Activated CD8-positive, alpha-beta memory T cell treated with anti-CD3 and anti-CD28 coated beads for 1 hour (primary cell): Measurements from ENCODE around the gene NLRC5.

Source experiments
- DNase-seq, 2 donors: peaks; one replicate each; pipeline ENCODE4 v3.0.0-alpha.2; 2020; ENCODE audit warnings: low read depth in 1 of 2; ENCODE audit errors: extremely low read depth in 1 of 2

NLRC5 gene

DNA sequence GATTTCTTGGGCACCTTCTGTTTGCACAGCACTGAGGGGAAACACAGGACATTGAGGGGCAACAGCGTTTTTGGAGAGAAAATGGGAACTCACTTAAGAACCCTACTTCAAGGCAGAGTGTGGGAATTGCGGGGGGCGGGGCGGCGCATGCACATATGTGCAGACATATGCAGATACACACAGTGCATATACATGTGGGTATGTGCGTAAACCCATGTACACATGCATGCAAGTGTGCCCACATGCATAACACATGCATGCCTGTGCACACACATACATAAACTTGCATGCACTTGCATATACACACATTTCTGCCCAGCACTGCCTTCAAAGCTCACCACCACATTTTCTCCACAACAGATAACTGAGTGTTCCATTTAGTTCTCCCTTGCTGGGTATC lies 32.4 kb downstream of the NLRC5 start:
- no peak for DNase-seq

DNA sequence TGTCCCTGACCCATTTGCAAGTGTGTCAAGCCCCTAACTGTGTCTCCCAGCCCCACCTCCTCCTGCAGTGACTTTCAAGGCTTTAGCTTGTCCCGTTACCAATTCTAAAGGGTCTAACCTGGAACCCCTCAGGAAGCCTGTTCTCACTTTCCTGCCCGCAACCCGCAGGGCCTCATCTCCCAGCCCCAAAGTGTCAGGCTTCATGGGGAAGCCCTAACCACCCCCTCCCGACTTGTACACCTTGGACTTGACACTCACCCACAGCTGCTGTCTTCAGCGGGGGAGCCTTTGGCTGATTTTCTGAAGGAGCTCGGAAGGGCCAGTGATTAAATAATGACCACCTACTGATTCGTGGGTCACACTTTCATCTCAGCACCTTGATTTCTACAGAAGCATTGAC lies 33.1 kb downstream of the NLRC5 start:
- no peak for DNase-seq

GRCh38 chr16:57023541-57024249 lies 34.3 kb downstream of the NLRC5 start:
- peak; percentile 58 to 68 for DNase-seq

DNA sequence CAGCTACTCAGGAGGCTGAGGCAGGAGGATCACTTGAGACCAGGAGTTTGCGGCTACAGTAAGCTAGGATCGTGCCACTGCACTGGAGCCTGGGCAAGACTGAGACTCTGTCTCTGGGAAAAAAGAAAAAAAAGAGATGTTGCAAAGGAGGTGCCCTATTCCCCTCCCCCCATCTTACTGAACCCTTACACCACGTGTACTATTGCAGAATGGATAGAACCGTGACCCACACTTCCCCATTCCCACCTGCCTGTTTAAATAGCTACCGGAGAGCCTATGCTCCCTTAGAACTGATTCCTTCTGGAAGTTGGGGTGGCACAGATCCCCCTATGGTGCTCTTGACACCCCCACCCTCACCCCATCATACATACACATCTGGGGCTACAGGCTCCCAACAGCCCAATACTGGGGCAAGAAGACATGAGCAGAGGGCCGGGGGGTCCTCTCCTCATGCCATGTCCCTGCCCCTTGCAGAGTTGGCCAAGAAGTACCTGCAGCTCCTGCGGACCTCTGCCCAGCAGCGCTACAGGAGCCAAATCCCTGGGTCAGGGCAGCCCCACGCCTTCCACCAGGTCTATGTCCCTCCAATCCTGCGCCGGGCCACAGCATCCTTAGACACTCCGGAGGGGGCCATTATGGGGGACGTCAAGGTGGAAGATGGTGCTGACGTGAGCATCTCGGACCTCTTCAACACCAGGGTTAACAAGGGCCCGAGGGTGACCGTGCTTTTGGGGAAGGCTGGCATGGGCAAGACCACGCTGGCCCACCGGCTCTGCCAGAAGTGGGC lies 35.7 kb downstream of the NLRC5 start:
- DNase-seq = no peak

- DNase-seq = no peak
These were observed 36.8 kb downstream of the NLRC5 start for GRCh38 chr16:57025941-57026777.

- no peak for DNase-seq
These were observed 37.4 kb downstream of the NLRC5 start for GRCh38 chr16:57026778-57027062.

DNA sequence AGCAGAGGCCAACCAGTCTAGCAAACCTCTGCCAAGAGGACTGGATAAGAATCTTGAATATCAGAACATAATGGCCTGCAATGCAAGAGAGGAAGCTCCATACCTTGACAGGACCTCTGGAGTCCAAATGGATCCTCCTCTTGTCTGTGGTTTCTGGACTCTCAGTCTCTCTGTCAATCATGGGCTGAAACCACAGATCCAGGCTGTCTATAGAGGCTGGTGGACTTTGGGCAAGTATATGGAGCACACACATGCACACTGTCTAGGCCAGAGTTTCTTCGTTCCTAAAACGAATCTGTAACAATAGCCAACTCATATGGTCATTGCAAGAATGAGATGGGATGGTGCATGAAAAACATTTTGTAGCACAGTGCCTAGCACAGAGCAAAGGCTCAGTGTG lies 37.7 kb downstream of the NLRC5 start:
- DNase-seq = no peak

GRCh38 chr16:57028086-57028485 lies 38.7 kb downstream of the NLRC5 start:
- DNase-seq = no peak

DNA sequence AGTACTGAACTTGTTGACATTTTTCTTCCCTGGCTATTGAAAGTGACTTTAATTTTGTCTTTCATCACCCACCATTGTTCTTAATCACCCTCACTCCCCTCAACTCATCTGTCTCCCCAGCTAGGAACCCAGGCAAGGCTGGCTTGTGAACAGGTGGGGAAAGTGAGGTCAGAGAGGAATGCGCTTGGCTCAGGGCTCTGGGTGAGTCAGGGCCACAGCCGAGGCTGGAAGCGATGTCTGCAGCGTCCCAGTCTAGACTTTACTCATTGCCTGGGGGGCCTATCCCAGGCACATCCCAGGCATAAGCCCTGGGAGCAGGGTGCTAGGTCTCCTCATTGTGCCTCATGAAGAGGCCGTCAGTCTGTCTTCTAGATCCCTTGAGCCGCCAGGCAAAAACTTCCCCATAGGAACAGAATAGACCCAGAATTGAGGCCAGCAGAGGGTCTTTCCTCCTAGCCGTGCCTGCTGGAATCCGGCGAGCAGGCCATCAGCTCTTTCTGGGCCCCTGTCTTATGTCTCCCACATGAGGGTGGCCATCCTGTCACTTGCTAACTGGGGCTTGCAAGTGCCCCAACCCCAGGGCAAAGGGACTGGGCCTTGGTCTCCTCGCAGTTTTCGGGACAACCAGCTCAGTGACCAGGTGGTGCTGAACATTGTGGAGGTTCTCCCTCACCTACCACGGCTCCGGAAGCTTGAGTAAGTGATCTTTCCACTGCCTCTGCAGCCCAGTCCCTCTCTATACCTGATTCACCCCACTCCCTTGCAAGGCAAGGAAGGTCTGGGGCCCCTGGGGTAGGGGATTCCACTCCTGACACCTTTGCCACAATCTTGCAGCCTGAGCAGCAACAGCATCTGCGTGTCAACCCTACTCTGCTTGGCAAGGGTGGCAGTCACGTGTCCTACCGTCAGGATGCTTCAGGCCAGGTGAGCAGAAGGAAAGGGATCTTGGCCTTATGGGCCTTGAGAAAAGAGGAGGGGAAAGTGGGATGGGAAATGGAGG lies 40.1 kb downstream of the NLRC5 start:
- no peak for DNase-seq

DNA sequence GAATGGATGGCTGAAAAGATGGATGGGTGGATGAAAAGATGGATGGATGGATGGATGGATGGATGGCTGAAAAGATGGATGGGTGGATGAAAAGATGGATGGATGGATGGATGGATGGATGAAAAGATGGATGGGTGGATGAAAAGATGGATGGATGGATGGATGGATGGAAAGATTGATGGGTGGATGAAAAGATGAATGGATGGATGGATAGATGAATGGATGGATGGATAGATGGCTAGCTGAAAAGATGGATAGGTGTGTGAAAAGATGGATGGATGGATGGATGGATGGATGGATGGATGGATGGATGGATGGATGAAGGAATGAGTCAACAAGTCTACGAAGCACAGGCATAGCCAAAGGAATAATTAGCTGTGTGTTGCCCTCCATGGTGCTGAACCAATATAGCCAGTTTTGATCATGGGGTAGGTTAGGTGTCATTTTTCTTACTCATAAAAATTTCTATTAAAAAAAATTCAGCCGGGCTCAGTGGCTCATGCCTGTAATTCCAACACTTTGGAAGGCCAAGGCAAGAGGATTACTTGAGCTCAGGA lies 41.1 kb downstream of the NLRC5 start:
- DNase-seq = no peak

DNA sequence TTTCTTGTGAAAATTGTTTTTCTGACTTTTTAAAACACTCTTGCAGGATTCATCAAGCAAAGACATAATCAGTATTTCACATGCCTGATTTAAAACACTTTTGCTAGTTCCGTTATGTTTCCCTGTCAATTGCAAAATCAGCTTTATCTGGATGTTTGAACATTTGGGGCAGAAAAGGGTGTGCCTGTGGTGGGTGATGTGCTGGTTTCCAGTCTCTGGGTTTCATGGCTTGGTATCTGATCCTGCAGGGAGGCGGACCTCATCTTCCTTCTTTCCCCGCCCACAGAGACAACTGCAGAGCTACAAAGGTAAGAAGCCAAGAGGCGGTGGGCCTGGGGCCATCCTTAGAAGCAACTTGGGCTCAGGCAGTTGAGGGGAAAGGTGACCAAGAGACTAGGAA lies 41.8 kb downstream of the NLRC5 start:
- DNase-seq = no peak

DNA sequence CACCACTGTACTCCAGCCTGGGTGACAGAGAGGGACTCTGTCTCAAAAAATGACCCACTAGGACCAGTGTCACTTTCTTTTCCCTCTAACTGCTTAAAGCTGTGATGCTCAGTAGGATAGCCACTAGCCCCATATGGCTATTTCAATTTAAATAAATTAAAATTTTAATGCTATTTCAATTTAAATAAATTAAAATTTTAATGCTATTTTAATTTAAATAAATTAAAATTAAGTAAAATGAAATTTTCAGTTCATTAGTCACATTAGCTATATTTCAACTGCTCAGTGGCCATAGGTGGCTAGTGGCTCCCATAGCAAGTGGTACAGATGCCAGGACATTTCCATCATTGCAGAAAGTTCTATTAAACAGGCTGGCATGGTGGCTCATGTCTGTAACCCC lies 43.0 kb downstream of the NLRC5 start:
- DNase-seq = no peak

- no peak for DNase-seq
These were observed 43.6 kb downstream of the NLRC5 start for GRCh38 chr16:57032931-57033330.

DNA sequence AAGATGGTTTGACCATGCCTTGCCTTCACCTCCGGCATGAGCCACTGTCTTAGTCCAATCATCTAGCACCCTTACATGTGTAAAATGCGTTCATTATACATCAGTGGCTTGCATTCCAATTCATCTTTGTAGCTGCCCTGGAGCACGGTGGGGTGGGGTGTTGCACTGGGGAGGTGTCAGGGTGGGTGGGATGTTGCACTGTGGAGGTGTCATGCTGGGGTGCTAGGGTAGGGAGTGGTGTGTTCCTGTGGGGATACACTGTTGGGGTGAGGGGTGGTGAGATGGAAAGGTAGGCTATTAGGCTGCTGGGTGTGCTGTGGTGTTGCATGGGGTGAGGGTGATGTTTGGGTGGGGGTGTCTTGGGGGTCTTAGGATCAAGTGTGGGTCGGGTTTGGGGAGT lies 47.0 kb downstream of the NLRC5 start:
- DNase-seq = no peak

DNA sequence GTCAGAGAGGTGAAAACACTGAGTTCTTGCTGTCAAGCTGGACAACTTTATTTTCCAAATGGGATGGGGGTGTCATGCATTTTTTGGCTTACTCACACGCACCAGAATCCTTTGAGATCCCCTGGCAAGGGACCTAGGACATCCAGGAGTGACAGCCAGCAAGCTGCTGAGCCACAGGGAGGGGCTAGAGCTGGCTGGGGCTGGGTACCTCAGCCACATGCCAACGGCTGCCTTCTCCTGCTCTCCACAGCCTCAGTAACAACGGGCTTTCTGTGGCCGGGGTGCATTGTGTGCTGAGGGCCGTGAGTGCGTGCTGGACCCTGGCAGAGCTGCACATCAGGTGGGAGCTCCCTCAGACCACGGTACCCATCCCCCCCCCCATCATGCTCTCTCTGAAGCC lies 47.6 kb downstream of the NLRC5 start:
- no peak for DNase-seq

- DNase-seq = no peak
These were observed 48.8 kb downstream of the NLRC5 start for GRCh38 chr16:57038166-57038565.

GRCh38 chr16:57039148-57039812 lies 49.9 kb downstream of the NLRC5 start:
- no peak for DNase-seq

DNA sequence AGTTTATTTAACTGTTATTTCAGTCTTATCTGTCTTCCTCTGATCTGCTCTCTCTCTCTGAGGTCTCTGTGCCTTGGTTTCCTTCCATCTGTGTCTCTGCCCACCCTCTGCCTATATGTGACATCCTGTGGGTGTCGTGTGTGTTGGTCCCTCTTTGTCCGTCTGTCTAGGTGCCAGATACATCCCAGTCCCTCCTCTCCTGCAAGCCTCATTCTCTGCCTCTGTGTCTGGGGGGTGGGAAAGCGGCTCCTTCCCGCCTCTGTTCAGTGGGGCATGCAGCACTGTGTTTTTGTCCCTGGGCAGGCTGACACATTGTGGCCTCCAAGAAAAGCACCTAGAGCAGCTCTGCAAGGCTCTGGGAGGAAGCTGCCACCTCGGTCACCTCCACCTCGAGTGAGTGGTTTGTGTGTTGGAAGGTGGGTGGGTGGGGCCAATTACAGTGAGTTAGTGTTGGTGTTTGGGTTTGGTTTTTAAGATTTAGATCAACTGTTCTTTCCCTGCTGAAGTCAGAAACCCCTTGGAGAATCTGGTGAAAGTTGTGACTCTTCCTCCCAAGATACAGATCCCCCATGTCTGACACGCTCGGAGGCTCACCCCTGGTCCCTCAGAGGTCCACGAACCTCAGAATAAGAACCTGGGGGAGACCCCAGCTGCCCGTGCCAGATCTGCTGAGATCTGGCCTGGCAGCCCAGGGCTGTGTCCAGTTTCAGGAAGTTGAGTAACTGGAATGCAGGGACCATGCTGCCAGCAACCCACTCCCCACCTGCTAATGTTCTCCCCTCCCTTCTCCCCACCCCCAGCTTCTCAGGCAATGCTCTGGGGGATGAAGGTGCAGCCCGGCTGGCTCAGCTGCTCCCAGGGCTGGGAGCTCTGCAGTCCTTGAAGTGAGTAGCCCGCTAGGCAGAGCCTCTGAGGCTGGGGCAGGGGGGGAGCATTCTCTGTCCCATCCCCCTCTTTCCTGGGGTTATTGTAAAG lies 52.1 kb downstream of the NLRC5 start:
- DNase-seq = peak; percentile 64 to 73
